ENCODE results near the gene POU2F3. TPM values are rescaled to one million over a fixed set of nuclear protein-coding genes. Genes with fewer than 3 reads are reported as not detected.

POU2F3 gene
- total RNA-seq, result not detected

DNA sequence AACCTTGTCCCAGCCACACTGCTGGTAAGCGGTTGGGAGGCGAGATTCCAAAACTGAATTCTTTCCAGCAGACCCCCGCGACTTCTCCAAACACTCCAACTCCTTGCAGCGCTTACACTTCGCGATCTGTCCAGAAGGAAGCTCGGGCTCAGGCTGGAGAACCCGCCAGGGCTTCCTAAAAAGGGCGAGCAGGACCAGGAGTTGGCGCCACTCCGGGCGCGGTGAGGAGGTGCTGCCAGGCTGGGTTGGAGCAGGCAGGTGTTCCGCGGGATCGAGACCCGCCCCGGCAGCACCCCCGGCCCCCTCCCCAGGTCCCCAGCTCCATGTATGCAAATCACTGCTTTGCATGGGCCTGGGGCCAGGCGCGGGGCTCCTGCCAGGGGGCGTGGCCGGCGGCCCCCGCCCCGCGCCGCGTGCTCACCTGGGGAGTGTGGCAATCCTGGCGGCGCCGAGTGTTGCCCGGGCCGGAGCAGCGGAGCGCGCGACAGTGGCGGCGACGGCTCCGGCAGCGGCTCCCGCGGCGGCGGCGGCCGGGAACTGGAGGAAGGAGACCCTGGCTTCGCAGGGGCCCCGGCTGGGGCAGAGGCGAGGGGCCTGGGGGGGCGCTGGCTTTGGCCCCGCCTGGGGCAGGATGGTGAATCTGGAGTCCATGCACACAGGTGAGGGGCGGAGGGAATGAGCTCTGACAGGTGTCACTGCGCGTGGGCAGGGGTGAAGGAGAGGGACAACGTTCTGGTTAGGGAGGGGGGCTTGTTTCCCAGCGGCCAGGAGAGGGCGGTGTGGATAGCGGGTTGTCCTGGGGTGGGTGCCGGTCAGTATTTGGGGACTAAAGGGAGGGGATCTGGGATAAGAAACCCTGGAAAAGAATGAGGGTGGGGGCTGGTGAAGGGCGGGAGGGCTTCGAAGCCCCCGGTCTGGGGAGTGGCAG lies at the start of gene POU2F3:
Gene POU2F3 (plus strand): TSS at position 428 of the 928 bp plus-strand sequence. CDS start 204 bp downstream, at position 632.
- Mint-ChIP-seq H3K4me3 (no peak within 1 kb of the TSS), H3K36me3 (no peaks in the 10 kb centered on the region), H3K27me3 (peaks cover 89% of the 10 kb centered on the region), H3K27ac (no peak within 1 kb of the TSS), H3K4me1 (peaks cover 13% of the 10 kb centered on the region), H3K9me3 (no peaks in the 10 kb centered on the region)
- DNase-seq, result no peak

DNA sequence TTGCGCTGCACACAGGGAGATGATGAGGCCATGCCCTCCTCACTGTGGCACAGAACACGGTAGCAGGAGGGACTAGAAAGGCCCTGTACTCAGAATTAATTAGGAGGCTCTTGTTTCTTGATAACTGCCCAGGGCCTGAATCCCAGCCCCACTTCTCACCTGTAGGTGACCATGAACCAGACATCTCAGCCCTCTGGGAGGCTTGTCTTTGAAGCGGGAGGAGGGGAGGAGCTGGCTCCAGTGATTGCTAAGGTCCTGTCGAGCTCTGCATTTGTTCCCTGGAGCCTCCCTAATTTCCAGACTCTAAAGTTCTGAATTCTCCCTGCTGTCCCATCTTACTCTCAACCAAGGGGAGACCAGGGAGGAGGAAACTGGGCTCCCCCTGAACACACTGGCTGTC lies 48.9 kb upstream of the POU2F3 start:
- H3K36me3 Mint-ChIP-seq, result no peaks in the 10 kb centered on the region
- peaks cover 5% of the 10 kb centered on the region for H3K4me1 Mint-ChIP-seq
- H3K27me3 Mint-ChIP-seq, result peaks cover 5% of the 10 kb centered on the region
- no peak overlapping the region for H3K27ac Mint-ChIP-seq
- H3K9me3 Mint-ChIP-seq, result no peaks in the 10 kb centered on the region
- no peak for DNase-seq
- H3K4me3 Mint-ChIP-seq, result no peak overlapping the region

DNA sequence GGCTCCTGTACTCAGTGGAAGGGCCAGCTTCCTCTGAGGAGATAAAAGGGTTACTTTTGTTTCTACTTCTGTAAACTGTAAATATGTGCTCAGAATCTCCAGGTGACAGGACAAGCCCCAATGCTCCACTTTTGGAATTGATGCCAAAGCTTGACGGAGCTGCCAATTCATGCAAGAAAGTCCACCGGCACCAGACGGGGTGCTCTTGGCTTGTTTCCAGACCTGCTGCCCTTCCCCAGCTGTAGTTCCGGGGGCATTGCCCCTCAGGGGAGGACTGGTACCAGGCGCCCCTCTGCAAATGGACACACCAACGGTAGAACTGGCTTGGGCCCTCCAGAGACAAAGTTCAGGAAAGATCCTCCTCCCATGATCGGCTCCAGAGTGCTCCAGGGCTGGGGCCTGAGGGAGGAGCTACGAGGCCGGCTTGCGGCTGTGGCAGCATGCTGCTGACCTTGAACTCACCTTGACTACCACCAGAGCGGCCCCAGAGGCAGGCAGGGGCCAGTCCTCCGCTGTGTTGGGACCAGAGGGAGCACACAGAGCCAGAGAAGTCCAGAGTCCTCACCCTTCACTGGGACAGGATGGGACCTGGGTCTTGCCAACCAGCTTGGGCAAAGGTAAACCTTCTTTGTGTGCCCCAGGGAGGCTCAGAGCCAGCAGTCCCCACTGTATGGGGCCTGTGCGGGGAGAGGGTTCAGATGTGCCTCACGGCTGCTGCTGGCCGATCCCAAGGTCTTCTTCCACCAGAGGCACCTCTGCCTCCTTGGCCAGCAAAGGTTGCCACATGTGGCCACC lies 46.9 kb upstream of the POU2F3 start:
- Mint-ChIP-seq H3K4me3 (no peak overlapping the region), H3K4me1 (no peaks in the 10 kb centered on the region)

DNA sequence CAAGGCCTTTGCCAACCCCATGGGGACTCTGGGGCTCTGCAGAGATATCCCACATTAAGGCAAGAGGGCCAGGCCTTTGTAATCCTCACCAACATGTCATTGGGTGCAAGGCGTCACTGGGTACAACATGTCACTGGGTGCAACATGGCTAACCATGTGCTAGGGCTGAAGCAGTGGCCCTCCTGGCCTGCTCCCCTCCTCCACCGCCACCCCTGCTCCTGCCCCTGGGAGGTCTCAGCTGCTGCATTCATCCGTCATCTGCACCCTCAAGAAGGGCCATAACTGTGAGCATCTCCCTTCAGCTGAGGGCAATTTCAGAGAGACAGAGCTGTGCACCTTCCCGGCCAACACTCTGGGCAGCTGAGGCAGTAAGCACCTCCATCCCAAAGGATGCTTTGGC lies 45.8 kb upstream of the POU2F3 start:
- H3K4me3 Mint-ChIP-seq, result no peak overlapping the region
- no peak for DNase-seq
- H3K27me3 Mint-ChIP-seq, result peaks cover 10% of the 10 kb centered on the region
- H3K36me3 Mint-ChIP-seq, result no peaks in the 10 kb centered on the region
- H3K4me1 Mint-ChIP-seq, result no peaks in the 10 kb centered on the region
- H3K27ac Mint-ChIP-seq, result no peak overlapping the region
- H3K9me3 Mint-ChIP-seq, result no peaks in the 10 kb centered on the region

More for the DNA sequence above, 46.9 kb upstream of the POU2F3 start:
- DNase-seq, result no peak
- Mint-ChIP-seq H3K27ac (no peak overlapping the region), H3K9me3 (no peaks in the 10 kb centered on the region), H3K27me3 (peaks cover 10% of the 10 kb centered on the region), H3K36me3 (no peaks in the 10 kb centered on the region)

DNA sequence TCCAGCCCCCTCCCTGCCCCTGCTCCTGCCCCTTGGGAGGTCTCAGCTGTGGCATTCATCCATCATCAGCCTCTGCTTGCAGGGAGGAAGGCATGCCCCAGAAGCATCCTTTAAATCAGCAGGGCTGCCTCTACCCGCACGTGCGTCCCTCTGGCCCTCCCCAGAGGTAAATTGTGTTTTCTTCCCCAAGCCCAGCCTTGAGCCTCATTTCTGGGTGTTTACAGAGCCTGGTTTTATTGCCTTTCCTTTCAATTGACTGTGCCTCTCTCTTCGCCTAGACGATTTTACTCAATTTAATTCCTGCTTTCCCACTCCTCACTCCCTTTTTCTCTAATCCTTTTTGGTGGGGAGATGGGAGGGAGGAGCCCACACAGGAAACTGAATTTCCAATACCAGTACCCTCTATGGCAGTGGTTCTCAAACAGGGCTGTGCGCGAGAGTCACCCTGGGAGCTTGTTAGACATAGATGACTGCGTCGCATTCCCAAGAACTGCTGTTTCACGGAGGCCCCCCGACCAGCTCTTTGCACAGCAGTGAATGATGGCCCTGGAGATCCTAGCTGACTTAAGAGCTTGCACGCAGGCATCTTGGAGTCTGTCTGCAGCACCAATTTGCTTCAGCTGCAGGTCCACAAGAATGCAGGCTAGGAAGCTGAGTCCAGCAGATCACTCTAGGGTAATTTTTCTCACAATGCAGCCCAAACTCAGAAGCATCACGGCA lies 44.2 kb upstream of the POU2F3 start:
- DNase-seq, result no peak
- peaks cover 15% of the 10 kb centered on the region for H3K27me3 Mint-ChIP-seq
- H3K9me3 Mint-ChIP-seq, result no peaks in the 10 kb centered on the region
- no peaks in the 10 kb centered on the region for H3K4me1 Mint-ChIP-seq
- no peak overlapping the region for H3K4me3 Mint-ChIP-seq
- H3K36me3 Mint-ChIP-seq, result no peaks in the 10 kb centered on the region
- no peak overlapping the region for H3K27ac Mint-ChIP-seq

DNA sequence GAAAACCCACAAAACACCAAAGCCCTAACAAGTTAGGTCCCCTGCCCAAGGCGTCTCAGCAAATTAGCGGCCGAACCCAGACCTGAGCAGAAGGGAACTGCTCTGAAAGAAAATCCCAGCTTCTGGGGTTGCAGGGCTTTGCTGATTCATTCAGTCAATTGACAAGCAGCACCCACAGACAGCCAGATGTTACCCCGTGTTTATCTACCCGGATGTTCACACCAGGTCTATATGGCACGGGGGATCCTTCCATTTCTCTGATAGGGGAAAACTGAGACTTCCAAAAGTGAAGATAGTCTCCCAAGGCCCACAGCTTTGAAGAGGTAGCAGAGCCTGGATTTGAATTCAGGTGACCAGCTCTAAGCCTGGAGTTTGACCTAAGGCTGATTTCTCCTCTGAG lies 43.1 kb upstream of the POU2F3 start:
- H3K27ac Mint-ChIP-seq, result no peak overlapping the region

DNA sequence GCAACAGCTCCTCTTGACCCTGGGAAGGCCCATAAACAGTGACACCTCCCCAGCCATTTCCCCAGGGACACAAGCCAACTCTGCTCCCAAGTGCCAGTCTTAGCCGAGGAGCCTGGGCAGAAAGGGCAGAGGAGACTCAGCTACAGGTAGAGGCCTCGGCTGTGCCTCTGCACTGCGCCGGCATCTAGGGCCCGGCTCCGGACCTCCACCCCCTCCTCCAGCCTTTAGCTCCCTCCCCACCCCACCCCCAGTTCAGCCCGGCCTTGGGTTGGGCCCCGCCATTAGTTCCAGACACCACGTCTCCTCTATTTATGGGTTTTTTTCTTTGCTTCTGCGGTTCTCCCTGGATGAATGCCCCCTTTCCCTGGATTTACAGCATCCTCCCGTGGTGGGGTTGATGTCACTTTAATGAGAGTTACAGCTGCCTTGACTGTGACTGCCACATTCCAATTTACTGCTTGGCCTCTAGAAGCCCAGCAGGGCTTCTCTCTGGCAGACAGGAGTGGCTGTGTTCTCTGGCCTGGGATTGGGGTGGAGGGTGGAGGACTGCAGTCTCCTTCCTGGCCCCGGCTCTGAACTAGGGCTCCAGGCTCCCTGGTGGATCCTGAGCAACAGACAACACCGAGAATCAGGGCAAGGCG lies 42.6 kb upstream of the POU2F3 start:
- no peak overlapping the region for H3K27ac Mint-ChIP-seq
- H3K4me3 Mint-ChIP-seq, result no peak overlapping the region
- H3K4me1 Mint-ChIP-seq, result no peaks in the 10 kb centered on the region
- no peak for DNase-seq
- H3K36me3 Mint-ChIP-seq, result no peaks in the 10 kb centered on the region
- H3K27me3 Mint-ChIP-seq, result peaks cover 19% of the 10 kb centered on the region
- no peaks in the 10 kb centered on the region for H3K9me3 Mint-ChIP-seq

More for the DNA sequence above, 43.1 kb upstream of the POU2F3 start:
- no peaks in the 10 kb centered on the region for H3K4me1 Mint-ChIP-seq
- H3K9me3 Mint-ChIP-seq, result no peaks in the 10 kb centered on the region
- no peaks in the 10 kb centered on the region for H3K36me3 Mint-ChIP-seq
- no peak overlapping the region for H3K4me3 Mint-ChIP-seq
- no peak for DNase-seq
- peaks cover 19% of the 10 kb centered on the region for H3K27me3 Mint-ChIP-seq

DNA sequence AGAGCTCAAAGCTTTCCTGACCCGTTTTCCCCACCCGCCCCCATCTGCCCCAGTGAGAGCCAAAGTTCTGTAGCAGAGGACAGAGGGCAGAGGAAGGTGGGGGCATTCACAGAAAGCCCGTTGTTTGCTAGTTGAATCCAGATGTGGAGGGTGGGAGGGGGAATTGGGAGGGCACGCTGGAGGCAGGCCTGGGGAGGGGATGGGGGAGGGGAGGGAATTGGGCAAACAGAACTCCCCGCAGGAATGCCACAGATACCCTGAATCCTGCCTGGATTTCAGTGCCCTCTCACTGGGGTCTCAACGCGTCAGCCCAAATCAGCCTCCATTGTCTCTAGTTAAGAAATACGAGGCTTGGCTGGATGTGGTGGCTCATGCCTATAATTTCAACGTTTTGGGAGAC lies 42.0 kb upstream of the POU2F3 start:
- no peaks in the 10 kb centered on the region for H3K4me1 Mint-ChIP-seq
- DNase-seq, result no peak
- H3K9me3 Mint-ChIP-seq, result no peaks in the 10 kb centered on the region
- H3K27me3 Mint-ChIP-seq, result peaks cover 19% of the 10 kb centered on the region
- H3K36me3 Mint-ChIP-seq, result no peaks in the 10 kb centered on the region
- H3K27ac Mint-ChIP-seq, result no peak overlapping the region
- H3K4me3 Mint-ChIP-seq, result no peak overlapping the region

DNA sequence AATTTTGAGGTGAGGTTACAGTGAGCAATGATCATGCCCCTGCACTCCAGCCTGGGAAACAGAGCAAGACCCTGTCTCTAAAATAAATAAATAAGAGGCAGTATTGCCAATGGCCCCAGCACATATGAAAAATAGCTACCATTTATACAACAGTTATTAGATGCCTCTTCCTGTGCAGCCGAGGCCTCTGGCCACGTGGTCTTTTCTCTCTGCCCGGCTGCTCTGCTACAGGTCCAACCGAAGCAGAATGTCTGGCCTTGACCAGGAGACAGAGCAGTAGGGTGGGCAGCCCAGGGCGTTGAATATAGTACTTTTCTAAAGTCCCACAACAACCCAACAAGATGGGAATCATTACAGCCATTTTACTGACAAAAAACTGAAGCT lies 41.5 kb upstream of the POU2F3 start:
- H3K4me1 Mint-ChIP-seq, result no peaks in the 10 kb centered on the region
- H3K27ac Mint-ChIP-seq, result no peak overlapping the region
- DNase-seq, result no peak
- H3K4me3 Mint-ChIP-seq, result no peak overlapping the region
- no peaks in the 10 kb centered on the region for H3K36me3 Mint-ChIP-seq
- peaks cover 19% of the 10 kb centered on the region for H3K27me3 Mint-ChIP-seq
- H3K9me3 Mint-ChIP-seq, result no peaks in the 10 kb centered on the region

DNA sequence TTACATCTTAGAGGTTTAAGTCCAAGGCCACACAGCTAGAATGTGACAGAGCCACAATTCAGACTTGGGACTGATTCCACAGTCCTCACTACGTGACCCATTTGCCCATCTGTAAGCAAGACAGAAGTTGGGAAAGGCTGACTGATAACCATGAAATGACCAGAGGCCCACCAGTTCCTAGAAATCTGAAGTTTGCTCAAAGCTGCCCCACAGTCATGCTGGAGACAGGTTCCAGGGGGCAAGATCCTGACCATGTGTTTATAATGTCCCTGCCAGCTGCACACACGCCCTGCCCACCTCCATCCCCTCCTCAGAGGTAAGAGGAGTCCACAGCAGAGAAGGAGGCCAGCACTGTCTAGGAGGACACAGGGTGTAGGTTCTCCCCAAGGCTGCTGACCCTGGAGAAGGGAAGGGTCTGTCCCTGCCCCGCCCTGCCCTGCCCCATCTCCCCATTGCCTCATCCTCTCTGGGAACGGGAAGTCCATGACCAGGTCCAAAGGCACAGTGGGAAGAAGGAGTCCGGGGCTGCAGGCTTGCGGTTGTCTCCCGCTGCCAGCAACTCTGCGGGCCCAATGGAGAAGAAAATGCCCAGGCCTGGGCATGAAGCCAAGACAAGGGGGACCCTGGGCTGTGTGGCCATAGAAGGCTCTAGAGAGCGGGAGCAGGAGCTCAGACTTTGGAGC lies 41.0 kb upstream of the POU2F3 start:
- Mint-ChIP-seq H3K9me3 (no peaks in the 10 kb centered on the region), H3K4me1 (no peaks in the 10 kb centered on the region), H3K27me3 (peaks cover 19% of the 10 kb centered on the region), H3K4me3 (no peak overlapping the region), H3K36me3 (no peaks in the 10 kb centered on the region), H3K27ac (no peak overlapping the region)
- DNase-seq, result no peak

DNA sequence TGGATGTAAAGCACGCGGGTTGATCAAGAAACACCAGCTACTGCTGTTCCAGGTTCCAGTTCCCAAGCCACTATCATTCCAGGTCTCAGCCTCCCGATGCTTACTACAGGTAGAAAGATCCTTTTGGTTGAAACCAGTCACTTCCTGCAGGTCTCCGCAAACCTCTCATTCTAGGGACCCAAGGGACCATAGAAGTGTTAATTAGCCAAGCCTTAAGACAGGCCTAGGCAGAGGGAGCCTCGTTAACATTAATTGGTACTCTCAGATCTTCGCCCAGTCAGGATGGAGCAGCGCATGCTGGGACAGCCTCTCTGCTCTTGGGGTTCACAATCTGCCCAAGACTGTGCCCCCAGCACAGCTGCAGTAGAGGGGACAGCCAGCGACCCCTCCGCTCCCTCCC lies 40.3 kb upstream of the POU2F3 start:
- H3K9me3 Mint-ChIP-seq, result no peaks in the 10 kb centered on the region
- no peak for DNase-seq
- H3K36me3 Mint-ChIP-seq, result no peaks in the 10 kb centered on the region
- peaks cover 19% of the 10 kb centered on the region for H3K27me3 Mint-ChIP-seq
- no peak overlapping the region for H3K4me3 Mint-ChIP-seq
- no peak overlapping the region for H3K27ac Mint-ChIP-seq
- no peaks in the 10 kb centered on the region for H3K4me1 Mint-ChIP-seq

DNA sequence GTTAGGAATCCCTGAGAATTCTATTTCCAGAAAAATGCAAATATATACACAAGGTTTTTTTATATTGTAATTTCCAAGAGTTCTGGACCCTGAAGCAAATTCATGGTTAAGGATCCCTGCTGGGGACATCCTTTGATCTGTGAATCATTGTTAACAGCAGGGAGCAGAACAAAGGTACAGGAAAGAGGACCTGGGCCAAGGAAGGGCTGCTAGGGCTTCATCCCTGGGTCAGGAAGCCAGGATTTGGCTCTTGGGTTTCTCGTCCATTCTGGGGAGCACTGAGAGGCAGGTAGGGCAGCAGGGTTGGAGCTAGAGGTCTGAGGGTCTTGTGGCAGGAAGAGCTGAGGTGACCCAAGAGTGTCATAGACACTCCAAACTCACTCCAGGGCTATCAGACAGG lies 39.3 kb upstream of the POU2F3 start:
- no peaks in the 10 kb centered on the region for H3K36me3 Mint-ChIP-seq
- H3K4me1 Mint-ChIP-seq, result no peaks in the 10 kb centered on the region
- no peak for DNase-seq
- H3K9me3 Mint-ChIP-seq, result no peaks in the 10 kb centered on the region
- H3K4me3 Mint-ChIP-seq, result no peak overlapping the region
- peaks cover 18% of the 10 kb centered on the region for H3K27me3 Mint-ChIP-seq
- no peak overlapping the region for H3K27ac Mint-ChIP-seq

DNA sequence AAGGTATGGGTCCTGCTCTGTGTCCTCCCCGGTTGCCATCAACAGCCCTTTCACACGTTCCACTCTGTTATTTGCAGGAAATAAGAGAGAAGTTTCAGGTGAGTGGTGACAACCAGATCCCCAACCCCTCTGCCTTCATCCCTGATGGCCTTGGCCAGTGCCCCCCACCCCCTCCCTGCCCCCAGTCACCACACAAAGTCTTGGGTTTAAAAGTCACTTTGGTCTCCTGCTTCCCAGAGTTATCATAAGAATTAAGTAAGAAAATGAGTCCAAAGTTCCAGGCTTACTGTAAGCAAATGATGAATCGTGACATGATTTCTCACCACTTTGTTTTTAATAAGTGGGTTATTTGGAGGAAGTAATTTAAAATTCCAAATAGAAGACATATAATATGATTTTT lies 38.3 kb upstream of the POU2F3 start:
- H3K27me3 Mint-ChIP-seq, result peaks cover 16% of the 10 kb centered on the region
- H3K27ac Mint-ChIP-seq, result no peak overlapping the region
- no peaks in the 10 kb centered on the region for H3K4me1 Mint-ChIP-seq
- no peaks in the 10 kb centered on the region for H3K36me3 Mint-ChIP-seq
- DNase-seq, result no peak
- no peak overlapping the region for H3K4me3 Mint-ChIP-seq
- no peaks in the 10 kb centered on the region for H3K9me3 Mint-ChIP-seq

DNA sequence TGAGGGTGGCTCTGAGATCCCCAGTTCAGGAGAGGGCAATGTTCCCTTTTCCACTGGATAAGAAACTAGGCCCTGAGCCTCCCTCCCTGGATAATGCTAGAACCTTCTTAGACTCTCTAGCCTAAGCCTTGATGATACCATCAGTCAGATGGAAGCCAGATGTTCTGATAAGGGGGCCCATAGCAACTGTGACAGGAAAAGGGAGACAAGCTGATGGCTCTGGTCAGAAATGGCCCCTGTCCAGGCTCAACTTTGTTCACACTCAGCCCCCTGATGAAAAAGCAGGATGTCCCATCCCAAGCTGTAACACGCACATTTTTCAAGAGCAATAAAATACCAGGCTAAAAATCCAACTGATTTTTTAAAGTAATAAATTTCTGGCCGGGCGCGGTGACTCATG lies 36.3 kb upstream of the POU2F3 start:
- H3K9me3 Mint-ChIP-seq, result no peaks in the 10 kb centered on the region
- H3K4me3 Mint-ChIP-seq, result no peak overlapping the region
- no peak for DNase-seq
- H3K4me1 Mint-ChIP-seq, result no peaks in the 10 kb centered on the region
- no peaks in the 10 kb centered on the region for H3K36me3 Mint-ChIP-seq
- H3K27me3 Mint-ChIP-seq, result peaks cover 12% of the 10 kb centered on the region
- H3K27ac Mint-ChIP-seq, result no peak overlapping the region

All from activated naive CD8-positive, alpha-beta T cell treated with anti-CD3 and anti-CD28 coated beads for 36 hours (primary cell).